Calu3 (cell line): ENCODE measurements around the gene SCNN1A. TPM values are rescaled to one million over a fixed set of nuclear protein-coding genes. Genes with fewer than 3 reads are reported as not detected.

ENCODE experiments used
- BruUV-seq: library from RNA; stranded (reverse); fragments of 400-500 nt; replicated peaks from 2 replicates; lab custom pipeline; 2021; lab: Mats Ljungman, UMichigan
- CTCF ChIA-PET: fragments of 300-600 bp; sonication (Branson Sonifier 250); formaldehyde crosslinking; loops from one replicate; lab custom pipeline; 2022; ENCODE audit warnings: antibody characterized with exemption; lab: Charles Lee
- DNase-seq: peaks from one replicate; pipeline ENCODE4 v3.0.0; 2022
- H3K27ac Mint-ChIP-seq: one replicate; pipeline ENCODE4 v1.8.0; 2022; ENCODE audit warnings: mixed read lengths; ENCODE audit not compliant: unreplicated experiment
- H3K27me3 Mint-ChIP-seq: one replicate; pipeline ENCODE4 v1.8.0; 2022; ENCODE audit warnings: mixed read lengths; ENCODE audit not compliant: unreplicated experiment
- H3K36me3 Mint-ChIP-seq: one replicate; pipeline ENCODE4 v1.8.0; 2022; ENCODE audit warnings: mild to moderate bottlenecking, moderate library complexity, mixed read lengths; ENCODE audit not compliant: insufficient read depth, unreplicated experiment
- H3K4me1 Mint-ChIP-seq: one replicate; pipeline ENCODE4 v1.8.0; 2022; ENCODE audit warnings: mild to moderate bottlenecking, low read depth, mixed read lengths; ENCODE audit not compliant: unreplicated experiment
- H3K4me3 Mint-ChIP-seq: one replicate; pipeline ENCODE4 v1.8.0; 2022; ENCODE audit warnings: mild to moderate bottlenecking, low read depth, moderate library complexity, mixed read lengths; ENCODE audit not compliant: unreplicated experiment
- H3K9me3 Mint-ChIP-seq: one replicate; pipeline ENCODE4 v1.8.0; 2022; ENCODE audit warnings: low read depth, mixed read lengths; ENCODE audit not compliant: unreplicated experiment
- CTCF ChIP-seq: fragments of 200-600 bp; IDR thresholded peaks from one replicate; pipeline ENCODE4 v1.8.0; 2022; ENCODE audit warnings: antibody characterized with exemption; ENCODE audit not compliant: unreplicated experiment
- intact Hi-C: fragments of 100-400 bp; cut with micrococcal nuclease; formaldehyde crosslinking; loops from one replicate; pipeline ENCODE4 v1.10.0; 2022; ENCODE audit not compliant: unreplicated experiment
- total RNA-seq: library from RNA; stranded (reverse); gene quantifications from 2 replicates; pipeline ENCODE4 v1.2.3, GENCODE V29; 2022

The SCNN1A gene
- total RNA-seq, 1 experiment from 2014 or later: 53.5 TPM

DNA sequence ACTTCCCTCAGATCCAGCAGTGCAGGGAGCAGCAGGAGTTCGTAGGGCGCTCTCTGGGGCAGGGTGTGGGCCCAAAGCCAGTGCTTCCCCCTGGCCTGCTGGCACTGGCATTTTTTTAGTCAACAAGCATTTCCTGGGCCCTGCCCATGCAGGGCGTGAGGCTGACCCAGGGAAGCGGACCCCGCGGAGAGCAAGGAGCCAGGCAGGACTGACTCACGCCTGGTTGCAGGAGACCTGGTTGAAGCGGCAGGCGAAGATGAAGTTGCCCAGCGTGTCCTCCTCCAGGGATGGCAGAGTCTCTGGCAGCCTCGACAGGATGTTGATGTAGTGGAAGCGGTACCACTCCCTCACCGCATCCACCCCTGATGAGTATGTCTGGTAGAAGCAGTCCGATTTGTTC is 13.5 kb downstream of the SCNN1A start:
- no peaks in the 10 kb centered on the region for H3K9me3 Mint-ChIP-seq
- intact Hi-C loops: no loop called here
- peak; percentile 79 for DNase-seq
- TF ChIP-seq CTCF: no peak
- peak overlapping the region; percentile 2 for H3K27ac Mint-ChIP-seq
- peaks cover 33% of the 10 kb centered on the region for H3K4me1 Mint-ChIP-seq
- H3K27me3 Mint-ChIP-seq: no peaks in the 10 kb centered on the region
- CTCF ChIA-PET: interaction anchor here (0.6 to 0.8 kb wide), 2 partner anchors 16 to 27 kb away, joined by 3 read pairs; no protein-coding TSS in a partner anchor
- H3K4me3 Mint-ChIP-seq: peak overlapping the region; percentile 29
- BruUV-seq: no TSS peak
- peaks cover 34% of the 10 kb centered on the region for H3K36me3 Mint-ChIP-seq

GRCh38 chr12:6360578-6361490 is 14.5 kb downstream of the SCNN1A start:
- no peak for DNase-seq
- CTCF ChIA-PET: interaction anchor here (0.5 to 0.8 kb wide), 3 partner anchors 9 to 26 kb away, joined by 3 to 4 read pairs (median 3); no protein-coding TSS in a partner anchor
- no peak for TF ChIP-seq CTCF
- H3K27me3 Mint-ChIP-seq: no peaks in the 10 kb centered on the region
- no peaks in the 10 kb centered on the region for H3K9me3 Mint-ChIP-seq
- peaks cover 41% of the 10 kb centered on the region for H3K4me1 Mint-ChIP-seq
- intact Hi-C loops: no loop called here
- H3K27ac Mint-ChIP-seq: peak overlapping the region; percentile 2
- peaks cover 33% of the 10 kb centered on the region for H3K36me3 Mint-ChIP-seq
- no peak overlapping the region for H3K4me3 Mint-ChIP-seq
- no TSS peak for BruUV-seq

- no peaks in the 10 kb centered on the region for H3K27me3 Mint-ChIP-seq
- no peak overlapping the region for H3K27ac Mint-ChIP-seq
- BruUV-seq: no TSS peak
Observed at GRCh38 chr12:6360080-6360571, 15.2 kb downstream of the SCNN1A start.

GRCh38 chr12:6358881-6359280 is 16.5 kb downstream of the SCNN1A start:
- Mint-ChIP-seq H3K27ac (no peak overlapping the region), H3K4me3 (no peak overlapping the region), H3K27me3 (no peaks in the 10 kb centered on the region), H3K9me3 (no peaks in the 10 kb centered on the region), H3K36me3 (peaks cover 40% of the 10 kb centered on the region), H3K4me1 (peaks cover 47% of the 10 kb centered on the region)
- intact Hi-C loops: no loop called here
- no TSS peak for BruUV-seq
- no peak for DNase-seq
- no peak for TF ChIP-seq CTCF
- CTCF ChIA-PET: interaction anchor here (0.7 kb wide), 1 partner anchor 98 kb away, joined by 7 read pairs; no protein-coding TSS in a partner anchor

More at GRCh38 chr12:6360080-6360571, 15.2 kb downstream of the SCNN1A start:
- H3K4me1 Mint-ChIP-seq: peaks cover 47% of the 10 kb centered on the region
- H3K4me3 Mint-ChIP-seq: no peak overlapping the region
- intact Hi-C loops: no loop called here
- no peak for DNase-seq
- CTCF ChIA-PET: interaction anchor here (0.5 kb wide), 1 partner anchor 9 kb away, joined by 4 read pairs; no protein-coding TSS in a partner anchor
- no peak for TF ChIP-seq CTCF
- H3K9me3 Mint-ChIP-seq: no peaks in the 10 kb centered on the region
- peaks cover 39% of the 10 kb centered on the region for H3K36me3 Mint-ChIP-seq
